Astrocyte (in vitro differentiated cells and primary cell): ENCODE data around the gene TXNL4A.

Experiments
- CTCF ChIP-seq: IDR thresholded peaks from 2 replicates; pipeline ENCODE4 v1.5.1; 2011; ENCODE audit warnings: low read depth, mild to moderate bottlenecking, inconsistent platforms, low read length, moderate library complexity; ENCODE audit not compliant: insufficient read depth
- EZH2 ChIP-seq: IDR thresholded peaks from 2 replicates; pipeline ENCODE4 v1.6.1; 2012; ENCODE audit warnings: mild to moderate bottlenecking, low read length, inconsistent platforms; ENCODE audit not compliant: insufficient read depth

GRCh38 chr18:80034852-80035406, 46.6 kb upstream of the TXNL4A start:
- TF ChIP-seq CTCF (no peak), EZH2 (no peak)
